Measurements from ENCODE around the gene CDH4. TPM values are rescaled to one million over a fixed set of nuclear protein-coding genes. Genes with fewer than 3 reads are reported as not detected.

Gene CDH4
- total RNA-seq, 1 donor: 0.18 TPM

- no peak for TF ChIP-seq CTCF (IDR thresholded peaks at IDR 0.05; ENCODE audit: insufficient read depth, low read length)
- H3K4me3 ChIP-seq (ENCODE audit: low read depth, low read length): no peak overlapping the region
- no peak for DNase-seq (ENCODE audit: low read depth)
These were observed 620.4 kb downstream of the CDH4 start for GRCh38 chr20:61872371-61872900.

GRCh38 chr20:61873651-61874420, 621.8 kb downstream of the CDH4 start:
- no peak for TF ChIP-seq CTCF (IDR thresholded peaks at IDR 0.05; ENCODE audit: insufficient read depth, low read length)

GRCh38 chr20:61874421-61875068, 622.5 kb downstream of the CDH4 start:
- DNase-seq (ENCODE audit: low read depth): peak; percentile 1
- no peak overlapping the region for H3K4me3 ChIP-seq (ENCODE audit: low read depth, low read length)
- TF ChIP-seq CTCF (IDR thresholded peaks at IDR 0.05; ENCODE audit: insufficient read depth, low read length): no peak

More at GRCh38 chr20:61873651-61874420, 621.8 kb downstream of the CDH4 start:
- no peak overlapping the region for H3K4me3 ChIP-seq (ENCODE audit: low read depth, low read length)
- no peak for DNase-seq (ENCODE audit: low read depth)

GRCh38 chr20:61875221-61875885, 623.3 kb downstream of the CDH4 start:
- TF ChIP-seq CTCF (IDR thresholded peaks at IDR 0.05; ENCODE audit: insufficient read depth, low read length): no peak
- H3K4me3 ChIP-seq (ENCODE audit: low read depth, low read length): no peak overlapping the region
- no peak for DNase-seq (ENCODE audit: low read depth)

GRCh38 chr20:61875996-61876395, 623.9 kb downstream of the CDH4 start:
- TF ChIP-seq CTCF (IDR thresholded peaks at IDR 0.05; ENCODE audit: insufficient read depth, low read length): no peak
- DNase-seq (ENCODE audit: low read depth): no peak
- no peak overlapping the region for H3K4me3 ChIP-seq (ENCODE audit: low read depth, low read length)

GRCh38 chr20:61876952-61877728, 625.1 kb downstream of the CDH4 start:
- no peak for TF ChIP-seq CTCF (IDR thresholded peaks at IDR 0.05; ENCODE audit: insufficient read depth, low read length)
- no peak overlapping the region for H3K4me3 ChIP-seq (ENCODE audit: low read depth, low read length)
- DNase-seq (ENCODE audit: low read depth): no peak
